H9 (cell line): Measurements from ENCODE around the gene CAVIN2. TPM values are rescaled to one million over a fixed set of nuclear protein-coding genes. Genes with fewer than 3 reads are reported as not detected.

Experiments
- DNase-seq: peaks from one replicate; pipeline ENCODE4 v3.0.0-alpha.2; 2017
- H2AFZ ChIP-seq: one replicate; pipeline ENCODE4 v1.6.1; 2013; ENCODE audit warnings: mild to moderate bottlenecking, low read length, control low read depth, moderate library complexity
- H2AK5ac ChIP-seq: 2 replicates; pipeline ENCODE4 v1.6.1; 2013; ENCODE audit warnings: low read length, control low read depth, mixed read lengths; ENCODE audit not compliant: insufficient read length
- H2BK120ac ChIP-seq: one replicate; pipeline ENCODE4 v1.6.1; 2013; ENCODE audit warnings: low read depth, mild to moderate bottlenecking, low read length, control low read depth, inconsistent platforms; ENCODE audit not compliant: poor library complexity, severe bottlenecking
- H2BK12ac ChIP-seq: 2 replicates; pipeline ENCODE4 v1.6.1; 2013; ENCODE audit warnings: low read length, control low read depth, mixed read lengths, low read depth; ENCODE audit not compliant: insufficient read length
- H2BK15ac ChIP-seq: 2 replicates; pipeline ENCODE4 v1.6.1; 2013; ENCODE audit warnings: low read depth, low read length, control low read depth
- H2BK20ac ChIP-seq: one replicate; pipeline ENCODE4 v1.6.1; 2013; ENCODE audit warnings: low read depth, mild to moderate bottlenecking, low read length, control low read depth, inconsistent platforms; ENCODE audit not compliant: poor library complexity, severe bottlenecking
- H2BK5ac ChIP-seq: 2 replicates; pipeline ENCODE4 v1.6.1; 2013; ENCODE audit warnings: low read length, control low read depth, mixed read lengths; ENCODE audit not compliant: insufficient read length
- H3K14ac ChIP-seq: 2 replicates; pipeline ENCODE4 v1.6.1; 2013; ENCODE audit warnings: low read length, control low read depth; ENCODE audit not compliant: insufficient read depth
- H3K18ac ChIP-seq: 2 replicates; pipeline ENCODE4 v1.6.1; 2013; ENCODE audit warnings: low read depth, mild to moderate bottlenecking, mixed read lengths, low read length, control low read depth; ENCODE audit not compliant: insufficient read length
- H3K23ac ChIP-seq: 2 replicates; pipeline ENCODE4 v1.6.1; 2013; ENCODE audit warnings: low read length, control low read depth, mixed read lengths, low read depth; ENCODE audit not compliant: insufficient read length
- H3K23me2 ChIP-seq: 2 replicates; pipeline ENCODE4 v1.6.1; 2013; ENCODE audit warnings: low read depth, mild to moderate bottlenecking, mixed read lengths, low read length, control low read depth; ENCODE audit not compliant: insufficient read length, poor library complexity, severe bottlenecking
- H3K27ac ChIP-seq: 2 replicates; pipeline ENCODE4 v1.5.1; 2013; ENCODE audit warnings: low read length, control low read depth, mixed read lengths, low read depth; ENCODE audit not compliant: insufficient read length
- H3K27me3 ChIP-seq: 2 replicates; pipeline ENCODE4 v1.6.1; 2013; ENCODE audit warnings: low read length, control low read depth, inconsistent platforms; ENCODE audit not compliant: insufficient read depth
- H3K4ac ChIP-seq: 2 replicates; pipeline ENCODE4 v1.6.1; 2013; ENCODE audit warnings: low read depth, mild to moderate bottlenecking, control low read depth, inconsistent platforms, low read length, moderate library complexity
- H3K4me1 ChIP-seq: 2 replicates; pipeline ENCODE4 v1.6.1; 2013; ENCODE audit warnings: low read length, control low read depth, inconsistent platforms; ENCODE audit not compliant: insufficient read depth
- H3K4me2 ChIP-seq: 2 replicates; pipeline ENCODE4 v1.6.1; 2013; ENCODE audit warnings: low read length, control low read depth, mixed read lengths; ENCODE audit not compliant: insufficient read length, insufficient read depth
- H3K56ac ChIP-seq: 2 replicates; pipeline ENCODE4 v1.6.1; 2013; ENCODE audit warnings: low read depth, mild to moderate bottlenecking, mixed read lengths, low read length, control low read depth; ENCODE audit not compliant: insufficient read length
- H3K79me1 ChIP-seq: 2 replicates; pipeline ENCODE4 v1.6.1; 2013; ENCODE audit warnings: low read depth, mild to moderate bottlenecking, moderate library complexity, low read length, control low read depth, inconsistent platforms; ENCODE audit not compliant: insufficient read depth, poor library complexity, severe bottlenecking
- H3K79me2 ChIP-seq: 2 replicates; pipeline ENCODE4 v1.6.1; 2013; ENCODE audit warnings: low read length, control low read depth, inconsistent platforms; ENCODE audit not compliant: insufficient read depth
- H3K9ac ChIP-seq: 2 replicates; pipeline ENCODE4 v1.6.1; 2013; ENCODE audit warnings: low read length, control low read depth, mixed read lengths; ENCODE audit not compliant: insufficient read length; ENCODE audit errors: extremely low read depth
- H3K9me3 ChIP-seq: one replicate; pipeline ENCODE4 v1.6.1; 2013; ENCODE audit warnings: low read depth, low read length, inconsistent platforms; ENCODE audit not compliant: control insufficient read depth
- H3T11ph ChIP-seq: one replicate; pipeline ENCODE4 v1.6.1; 2013; ENCODE audit warnings: mild to moderate bottlenecking, low read length, control low read depth, inconsistent platforms
- H4K20me1 ChIP-seq: one replicate; pipeline ENCODE4 v1.6.1; 2013; ENCODE audit not compliant: control insufficient read depth, insufficient read length, insufficient read depth
- H4K5ac ChIP-seq: 2 replicates; pipeline ENCODE4 v1.6.1; 2013; ENCODE audit warnings: low read depth, mild to moderate bottlenecking, mixed read lengths, low read length, control low read depth; ENCODE audit not compliant: insufficient read length
- H4K8ac ChIP-seq: replicated peaks from 2 replicates; pipeline ENCODE4 v1.6.1; 2013; ENCODE audit warnings: low read length, control low read depth, mixed read lengths, low read depth; ENCODE audit not compliant: insufficient read length
- H4K91ac ChIP-seq: 2 replicates; pipeline ENCODE4 v1.6.1; 2013; ENCODE audit warnings: low read depth, mild to moderate bottlenecking, moderate library complexity, mixed read lengths, low read length, control low read depth; ENCODE audit not compliant: insufficient read length
- H3K27ac Mint-ChIP-seq, 3 experiments: 2 replicates in 2 of 3; 3 replicates in 1 of 3; pipeline ENCODE4 v1.8.0; 2020 to 2021; ENCODE audit warnings: mixed read lengths in 3 of 3, mild to moderate bottlenecking in 1 of 3, moderate library complexity in 1 of 3
- H3K27me3 Mint-ChIP-seq: 2 replicates; pipeline ENCODE4 v1.8.0; 2021; ENCODE audit warnings: low read depth, mild to moderate bottlenecking, moderate library complexity, mixed read lengths
- H3K36me3 Mint-ChIP-seq, 3 experiments: 2 replicates in 2 of 3; 3 replicates in 1 of 3; pipeline ENCODE4 v1.8.0; 2020 to 2021; ENCODE audit warnings: low read depth in 3 of 3, mixed read lengths in 3 of 3; ENCODE audit not compliant: insufficient read depth in 1 of 3
- H3K4me1 Mint-ChIP-seq, 2 experiments: 2 replicates each; pipeline ENCODE4 v1.8.0; 2020; ENCODE audit warnings: mixed read lengths in 2 of 2
- H3K4me3 Mint-ChIP-seq, 2 experiments: 2 replicates in 1 of 2; 3 replicates in 1 of 2; pipeline ENCODE4 v1.8.0; 2020 to 2021; ENCODE audit warnings: mild to moderate bottlenecking in 2 of 2, mixed read lengths in 2 of 2, moderate library complexity in 1 of 2
- H3K9me3 Mint-ChIP-seq, 2 experiments: 2 replicates in 1 of 2; 3 replicates in 1 of 2; pipeline ENCODE4 v1.8.0; 2020; ENCODE audit warnings: mild to moderate bottlenecking in 2 of 2, mixed read lengths in 2 of 2, moderate library complexity in 1 of 2
- CTCF ChIP-seq: fragments of 200-600 bp; sonication (generic); conservative IDR thresholded peaks from 3 replicates; pipeline ENCODE4 v1.8.0; 2021; ENCODE audit warnings: antibody characterized with exemption, mild to moderate bottlenecking
- WGBS: extraction: QIAGEN DNeasy Blood & Tissue Kit; methylation state at CpG from one replicate; pipeline ENCODE4 v1.1.7; 2013; ENCODE audit warnings: missing lambda C conversion rate, low lambda C conversion rate, mixed read lengths; ENCODE audit not compliant: insufficient read length; ENCODE audit errors: extremely low coverage; 5-methylcytosine and 5-hydroxymethylcytosine counted together
- total RNA-seq: library from RNA; stranded (reverse); gene quantifications from 2 replicates; pipeline ENCODE4 v1.2.1, GENCODE V29; 2021

Gene CAVIN2
- total RNA-seq, 1 experiment from 2014 or later = not detected

GRCh38 chr2:191804766-191805165, 42.1 kb downstream of the CAVIN2 start:
- Histone ChIP-seq H3K4me2 (no peak overlapping the region), H3K4ac (no peak overlapping the region), H2BK20ac (no peak overlapping the region), H2AFZ (no peak overlapping the region), H3T11ph (no peak overlapping the region), H4K5ac (no peak overlapping the region), H3K23me2 (no peaks in the 10 kb centered on the region), H3K4me1 (no peaks in the 10 kb centered on the region), H4K8ac (no peak overlapping the region), H3K23ac (no peak overlapping the region), H3K27ac (no peak overlapping the region), H2BK12ac (no peak overlapping the region), H2BK120ac (no peak overlapping the region), H3K18ac (no peak overlapping the region), H4K20me1 (no peaks in the 10 kb centered on the region), H3K14ac (no peak overlapping the region), H3K9me3 (no peaks in the 10 kb centered on the region), H3K79me2 (no peaks in the 10 kb centered on the region), H3K79me1 (no peaks in the 10 kb centered on the region), H4K91ac (no peak overlapping the region), H3K56ac (no peak overlapping the region), H2BK15ac (no peak overlapping the region), H3K27me3 (no peaks in the 10 kb centered on the region), H3K9ac (no peak overlapping the region), H2AK5ac (no peak overlapping the region), H2BK5ac (no peak overlapping the region)
- Mint-ChIP-seq H3K4me3 (no peak overlapping the region), H3K9me3 (peaks cover 0 to 2% of the 10 kb centered on the region in 2 experiments; a peak in 3 of 5 replicates), H3K27me3 (no peaks in the 10 kb centered on the region), H3K27ac (no peak overlapping the region; a peak in 1 of 7 replicates), H3K4me1 (no peaks in the 10 kb centered on the region), H3K36me3 (no peaks in the 10 kb centered on the region)
- TF ChIP-seq CTCF = no peak
- WGBS = no CpG with 5 or more reads among the region's 9 CpGs
- DNase-seq = no peak
